T-cell (primary cell): ENCODE results near the gene LCN2. TPM values are rescaled to one million over a fixed set of nuclear protein-coding genes. Genes with fewer than 3 reads are reported as not detected.
A peak's percentile ranks its signal among the peaks of the same experiment; 100 is the strongest.
"Not testable (repeated sequence)": the region's sequence is repeated elsewhere in the genome, so short reads cannot be mapped to it uniquely, and the experiment has no call there.

Source experiments
- ATAC-seq, 4 experiments: fragments of 200-7000 bp in 3 of 4; fragments of 150-1000 bp in 1 of 4; cut with Tn5 transposase; replicated peaks in 1 of 4; 1 replicate in 3 of 4; 2 replicates in 1 of 4; pipeline ENCODE4 v1.10.0; 2021; ENCODE audit warnings: moderate library complexity in 3 of 4, mild to moderate bottlenecking in 2 of 4, moderate number of reproducible peaks in 1 of 4
- CTCF ChIA-PET, 2 donors: fragments of 300-600 bp; sonication (Branson Sonifier 250); formaldehyde crosslinking; loops; one replicate each; lab custom pipeline; 2022; ENCODE audit warnings: antibody characterized with exemption in 2 of 2; lab: Charles Lee
- POLR2A ChIA-PET, 2 donors: fragments of 300-600 bp; sonication (Branson Sonifier 250); formaldehyde crosslinking; loops; one replicate each; lab custom pipeline; 2022; ENCODE audit warnings: antibody characterized with exemption in 2 of 2; lab: Charles Lee
- DNase-seq, 35 experiments: peaks; one replicate each; pipeline versions ENCODE4 v3.0.0 to v3.0.0-alpha.2; 2013 to 2023
- H3K27ac ChIP-seq: one replicate; pipeline ENCODE4 v1.5.1; 2013; ENCODE audit warnings: low read length
- H3K27me3 ChIP-seq, 2 experiments: replicated peaks in 1 of 2; 1 replicate in 1 of 2; 2 replicates in 1 of 2; pipeline versions ENCODE4 v1.6.1 to v1.7.0; 2013; ENCODE audit warnings: low read length in 1 of 2, mixed read lengths in 1 of 2; ENCODE audit not compliant: control insufficient read depth in 2 of 2, insufficient read depth in 2 of 2; ENCODE audit errors: extremely low read depth in 1 of 2
- H3K36me3 ChIP-seq, 2 donors: 1 replicate in 1 of 2; 2 replicates in 1 of 2; pipeline versions ENCODE4 v1.6.1 to v1.7.0; 2013; ENCODE audit warnings: low read length in 1 of 2; ENCODE audit not compliant: control insufficient read depth in 2 of 2, insufficient read depth in 1 of 2; ENCODE audit errors: extremely low read depth in 1 of 2
- H3K4me1 ChIP-seq, 2 experiments: 1 replicate in 1 of 2; 2 replicates in 1 of 2; pipeline versions ENCODE4 v1.6.1 to v1.7.0; 2013; ENCODE audit warnings: low read length in 2 of 2, mixed read lengths in 1 of 2; ENCODE audit not compliant: insufficient read depth in 2 of 2, control insufficient read depth in 1 of 2; ENCODE audit errors: extremely low read depth in 1 of 2
- H3K4me3 ChIP-seq, 2 donors: 1 replicate in 1 of 2; 2 replicates in 1 of 2; pipeline versions ENCODE4 v1.5.1 to v1.7.0; 2013; ENCODE audit warnings: mild to moderate bottlenecking in 2 of 2, low read length in 1 of 2, moderate library complexity in 1 of 2; ENCODE audit not compliant: control insufficient read depth in 1 of 2; ENCODE audit errors: extremely low read depth in 1 of 2
- H3K9me3 ChIP-seq: 2 replicates; pipeline ENCODE4 v1.7.0; 2013
- H3K27ac Mint-ChIP-seq, 2 donors: one replicate each; pipeline ENCODE4 v1.8.0; 2020 to 2021; ENCODE audit warnings: mild to moderate bottlenecking in 2 of 2, mixed read lengths in 2 of 2
- H3K27me3 Mint-ChIP-seq, 2 donors: one replicate each; pipeline ENCODE4 v1.8.0; 2021 to 2022; ENCODE audit warnings: mixed read lengths in 2 of 2
- H3K36me3 Mint-ChIP-seq: one replicate; pipeline ENCODE4 v1.8.0; 2021; ENCODE audit warnings: mixed read lengths
- H3K4me1 Mint-ChIP-seq, 3 donors: one replicate each; pipeline ENCODE4 v1.8.0; 2020 to 2022; ENCODE audit warnings: mixed read lengths in 3 of 3, mild to moderate bottlenecking in 1 of 3
- H3K4me3 Mint-ChIP-seq, 3 donors: one replicate each; pipeline ENCODE4 v1.8.0; 2020 to 2022; ENCODE audit warnings: mild to moderate bottlenecking in 3 of 3, mixed read lengths in 3 of 3, moderate library complexity in 3 of 3
- H3K9me3 Mint-ChIP-seq, 3 donors: one replicate each; pipeline ENCODE4 v1.8.0; 2020 to 2022; ENCODE audit warnings: mixed read lengths in 3 of 3
- WGBS: methylation state at CpG from one replicate; pipeline ENCODE4 v1.1.5; 2013; ENCODE audit warnings: missing lambda C conversion rate; ENCODE audit not compliant: insufficient coverage; 5-methylcytosine and 5-hydroxymethylcytosine counted together
- total RNA-seq, 35 experiments: library from RNA in 6 of 35; stranded (reverse) in 6 of 35; fragments of 120-200 nt in 1 of 35; gene quantifications; one replicate each; pipeline versions ENCODE4 v1.2.1 to v1.2.4 and lab custom pipeline; 2013 to 2026

The LCN2 gene
- total RNA-seq, 5 donors from 2014 or later (not counting 1 experiment from before 2014, with no cell fraction given), result not detected

DNA sequence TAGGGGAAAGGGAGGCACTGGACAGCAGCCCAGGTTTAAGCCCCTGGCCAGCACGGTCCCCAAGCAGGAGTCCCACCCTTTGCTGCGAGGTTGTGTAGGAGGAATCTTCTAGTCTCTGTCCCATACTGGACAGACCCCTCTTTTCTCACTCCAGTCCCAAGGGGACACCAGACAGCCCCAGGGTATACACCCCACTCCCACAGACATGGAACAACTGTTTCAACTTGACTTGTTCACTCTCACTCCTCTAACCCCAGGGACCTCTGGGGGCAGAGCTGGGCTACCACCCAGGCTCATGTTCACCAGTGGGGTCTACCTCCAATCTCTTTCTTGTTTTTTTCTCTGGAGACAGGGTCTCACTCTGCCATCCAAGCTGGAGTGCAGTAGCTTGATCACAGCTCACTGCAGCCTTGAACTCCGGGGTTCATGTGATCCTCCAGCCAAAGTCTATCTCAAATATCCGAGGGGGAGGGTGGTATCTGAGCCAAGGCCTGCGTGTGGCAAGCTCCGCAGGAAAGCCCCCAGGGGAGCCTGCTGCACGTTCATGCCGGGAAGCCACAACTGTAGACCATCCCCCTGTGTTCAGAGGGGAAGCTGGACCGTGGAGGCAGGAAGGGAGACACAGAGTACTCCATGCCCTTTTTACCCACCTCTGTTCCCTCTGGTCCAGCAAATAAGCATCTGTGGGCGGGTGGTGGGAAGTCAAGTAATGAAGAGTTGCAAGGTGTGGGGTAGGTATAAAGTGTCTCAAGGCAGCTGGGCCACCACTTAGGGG, 23.5 kb upstream of the LCN2 start:
- Mint-ChIP-seq H3K36me3 (peaks cover 3% of the 10 kb centered on the region), H3K4me3 (peak overlapping the region; percentile 77 to 95 (median 82)), H3K27ac (peak overlapping the region; percentile 71 to 80), H3K9me3 (no peaks in the 10 kb centered on the region), H3K4me1 (peaks cover 33 to 41% (median 38%) of the 10 kb centered on the region in 3 donors), H3K27me3 (no peaks in the 10 kb centered on the region)
- Histone ChIP-seq H3K9me3 (no peaks in the 10 kb centered on the region), H3K4me1 (peaks cover 11 to 41% of the 10 kb centered on the region in 2 experiments), H3K27me3 (no peaks in the 10 kb centered on the region), H3K36me3 (peaks cover 12 to 32% of the 10 kb centered on the region in 2 donors), H3K4me3 (no peak overlapping the region), H3K27ac (no peak overlapping the region)
- ChIA-PET POLR2A (no interaction called here), CTCF (no interaction called here)
- WGBS, result no CpG with 5 or more reads among the region's 10 CpGs
- ATAC-seq (no peak), DNase-seq (no peak)

DNA sequence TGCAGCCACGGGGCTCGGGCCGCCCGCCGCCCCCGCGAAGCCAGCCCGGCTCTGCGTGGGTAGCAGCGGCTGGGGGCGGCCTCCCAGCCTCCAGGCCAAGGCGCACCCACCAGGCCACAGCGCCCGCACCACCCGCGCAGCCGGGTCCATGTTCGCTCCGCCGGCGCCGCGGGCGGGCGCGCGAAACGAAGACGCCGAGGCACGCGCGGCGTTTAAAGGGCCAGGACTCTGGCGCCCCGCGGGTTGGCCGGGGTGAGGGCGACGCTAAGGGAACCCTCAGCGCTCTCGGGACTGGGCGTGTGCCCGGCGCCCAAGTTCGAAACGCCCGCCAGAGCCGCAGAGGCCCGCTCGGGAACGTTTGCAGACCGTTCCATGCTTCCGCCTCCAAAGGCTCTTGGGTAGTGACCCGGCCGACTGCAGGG, 21.7 kb upstream of the LCN2 start, which contains the start of gene PTGES2:
Gene PTGES2, minus strand, starts transcription at position 162 of the 422 bp plus-strand sequence. Its CDS starts 12 bp downstream, at position 150.
- ChIA-PET CTCF (interaction anchor here in 1 of 2 donors (2.4 kb wide), 1 partner anchor 32 kb away, joined by 8 read pairs; the partner anchor contains the start of gene BBLN), POLR2A (no interaction called here)
- Histone ChIP-seq H3K36me3 (peaks cover 8 to 16% of the 10 kb centered on the region in 2 donors), H3K4me3 (peak within 1 kb of the TSS; percentile 82 to 96), H3K27ac (peak within 1 kb of the TSS; percentile 82), H3K9me3 (no peaks in the 10 kb centered on the region), H3K27me3 (peaks cover 0 to 15% of the 10 kb centered on the region in 2 experiments), H3K4me1 (peaks cover 11 to 41% of the 10 kb centered on the region in 2 experiments)
- Mint-ChIP-seq H3K27ac (peak within 1 kb of the TSS; percentile 98 to 100), H3K4me1 (peaks cover 33 to 41% (median 38%) of the 10 kb centered on the region in 3 donors), H3K9me3 (no peaks in the 10 kb centered on the region), H3K36me3 (peaks cover 3% of the 10 kb centered on the region), H3K4me3 (peak within 1 kb of the TSS; percentile 95 to 96 (median 96)), H3K27me3 (peaks cover 0 to under 1% of the 10 kb centered on the region in 2 donors)
- peak; percentile 72 to 77 (median 74) for ATAC-seq
- peak; percentile 61 to 89 (median 74) for DNase-seq
- under 1% methylated on average over 56 of the region's 56 CpGs for WGBS

GRCh38 chr9:128127990-128128835, 21.0 kb upstream of the LCN2 start:
- under 1% methylated on average over 82 of the region's 82 CpGs for WGBS
- CTCF ChIA-PET, result interaction anchor here in 1 of 2 donors (1.0 to 2.4 kb wide), 5 partner anchors 11 to 36 kb away, joined by 3 to 8 read pairs (median 3); partner anchors contain the start of gene BBLN

DNA sequence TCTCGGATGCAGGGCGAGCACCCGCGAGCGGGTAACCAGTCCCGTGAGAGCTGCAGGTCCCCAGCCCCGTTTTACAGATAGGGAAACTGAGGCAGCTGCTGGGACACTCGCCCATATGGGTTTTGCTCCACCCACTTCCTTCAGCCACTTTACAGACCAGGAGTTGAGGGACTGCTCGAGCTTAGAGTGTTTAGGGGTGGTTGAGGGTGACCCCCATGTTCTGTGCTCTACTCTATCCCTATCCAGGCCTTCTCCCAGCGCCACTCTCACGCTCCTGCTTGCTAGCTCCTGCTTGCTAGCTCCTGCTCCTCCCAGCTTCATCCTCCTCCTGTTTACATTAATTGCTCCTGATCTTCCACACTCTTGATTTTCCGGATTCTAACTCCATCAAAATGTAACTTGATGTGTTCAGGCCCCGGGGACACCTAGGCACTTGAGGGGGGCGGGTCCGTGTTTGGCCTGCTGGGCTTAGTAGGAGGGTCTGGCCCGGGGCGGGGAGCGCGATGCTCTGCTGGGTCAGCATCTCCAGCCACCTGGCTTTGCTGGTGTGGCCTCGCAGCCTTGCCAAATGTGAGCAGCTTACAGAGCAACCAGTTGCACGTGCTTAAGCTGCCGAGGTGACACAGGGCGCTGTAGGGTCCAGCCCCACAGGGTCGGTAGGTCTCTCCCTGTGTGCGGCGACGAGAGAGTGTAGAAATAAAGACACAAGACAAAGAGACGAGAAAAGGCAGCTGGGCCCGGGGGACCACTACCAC, 20.2 kb upstream of the LCN2 start:
- Histone ChIP-seq H3K27me3 (peaks cover 0 to 17% of the 10 kb centered on the region in 2 experiments), H3K9me3 (no peaks in the 10 kb centered on the region), H3K36me3 (peaks cover 0 to 6% of the 10 kb centered on the region in 2 donors), H3K4me3 (peak overlapping the region; percentile 78 to 93), H3K27ac (peak overlapping the region; percentile 82), H3K4me1 (peaks cover 11 to 41% of the 10 kb centered on the region in 2 experiments)
- Mint-ChIP-seq H3K27me3 (peaks cover 0 to 10% of the 10 kb centered on the region in 2 donors), H3K9me3 (no peaks in the 10 kb centered on the region), H3K4me1 (peaks cover 33 to 41% (median 38%) of the 10 kb centered on the region in 3 donors), H3K4me3 (peak overlapping the region; percentile 95 to 96 (median 96)), H3K36me3 (no peaks in the 10 kb centered on the region), H3K27ac (peak overlapping the region; percentile 98 to 100)
- DNase-seq (peak in 1 of 35 experiments; percentile 15), ATAC-seq (no peak)
- ChIA-PET CTCF (interaction anchor here (0.6 to 2.4 kb wide), 6 partner anchors 12 to 292 kb away, joined by 3 to 8 read pairs (median 3); partner anchors contain the start of genes BBLN (in 1 of the 2) and CERCAM (in 1 of the 2)), POLR2A (interaction anchor here in 1 of 2 donors (0.7 kb wide), 1 partner anchor 268 kb away, joined by 3 read pairs; no protein-coding TSS in a partner anchor)
- WGBS, result 64% methylated on average over 27 of the region's 29 CpGs

More at GRCh38 chr9:128127990-128128835, 21.0 kb upstream of the LCN2 start:
- Mint-ChIP-seq H3K4me1 (peaks cover 33 to 41% (median 38%) of the 10 kb centered on the region in 3 donors), H3K36me3 (no peaks in the 10 kb centered on the region), H3K27ac (peak overlapping the region; percentile 98 to 100), H3K9me3 (no peaks in the 10 kb centered on the region), H3K4me3 (peak overlapping the region; percentile 95 to 96 (median 96)), H3K27me3 (peaks cover 0 to 6% of the 10 kb centered on the region in 2 donors)
- ATAC-seq (peak; percentile 80 to 86 (median 84)), DNase-seq (peak; percentile 70 to 92 (median 81))
- Histone ChIP-seq H3K9me3 (no peaks in the 10 kb centered on the region), H3K36me3 (peaks cover 4 to 12% of the 10 kb centered on the region in 2 donors), H3K4me3 (peak overlapping the region; percentile 78 to 96), H3K27me3 (peaks cover 0 to 17% of the 10 kb centered on the region in 2 experiments), H3K27ac (peak overlapping the region; percentile 82), H3K4me1 (peaks cover 11 to 41% of the 10 kb centered on the region in 2 experiments)
- POLR2A ChIA-PET, result interaction anchor here in 1 of 2 donors (0.7 kb wide), 1 partner anchor 267 kb away, joined by 3 read pairs; no protein-coding TSS in a partner anchor

DNA sequence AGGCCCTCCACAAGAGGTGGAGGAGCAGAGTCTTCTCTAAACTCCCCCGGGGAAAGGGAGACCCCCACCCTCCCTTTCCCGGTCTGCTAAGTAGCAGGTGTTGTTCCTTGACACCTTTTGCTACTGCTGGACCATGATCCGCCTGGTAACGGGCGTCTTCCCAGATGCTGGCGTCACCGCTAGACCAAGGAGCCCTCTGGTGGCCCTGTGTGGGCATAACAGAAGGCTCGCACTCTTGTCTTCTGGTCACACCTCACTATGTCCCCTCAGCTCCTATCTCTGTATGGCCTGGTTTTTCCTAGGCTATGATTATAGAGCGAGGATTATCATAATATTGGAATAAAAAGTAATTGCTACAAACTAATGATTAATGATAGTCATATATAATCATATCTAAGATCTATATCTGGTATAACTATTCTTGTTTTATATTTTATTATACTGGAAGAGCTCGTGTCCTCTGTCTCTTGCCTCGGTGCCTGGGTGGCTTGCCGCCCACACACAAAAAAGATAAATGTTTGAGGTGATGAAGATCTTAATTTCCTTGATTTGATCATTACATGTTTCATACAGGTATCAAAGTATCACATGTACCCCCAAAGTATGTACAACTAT, 19.2 kb upstream of the LCN2 start:
- ATAC-seq, POLR2A ChIA-PET, H3K27ac ChIP-seq, H3K36me3 ChIP-seq, H3K9me3 ChIP-seq, H3K9me3 Mint-ChIP-seq, H3K27ac Mint-ChIP-seq, H3K36me3 Mint-ChIP-seq, H3K4me3 ChIP-seq: not testable (repeated sequence)
- peaks cover 28 to 36% (median 34%) of the 10 kb centered on the region in 3 donors for H3K4me1 Mint-ChIP-seq
- H3K27me3 ChIP-seq, result peaks cover 0 to 17% of the 10 kb centered on the region in 2 experiments
- H3K27me3 Mint-ChIP-seq, result peaks cover 0 to 10% of the 10 kb centered on the region in 2 donors
- CTCF ChIA-PET, result interaction anchor here in 1 of 2 donors (0.6 kb wide), 1 partner anchor 291 kb away, joined by 3 read pairs; the partner anchor contains the start of gene CERCAM
- peak overlapping the region; percentile 52 to 95 (median 74) for H3K4me3 Mint-ChIP-seq
- peaks cover 11 to 35% of the 10 kb centered on the region in 2 experiments for H3K4me1 ChIP-seq
- WGBS, result no CpG with 5 or more reads among the region's 12 CpGs
- DNase-seq, result peak in 25 of 35 experiments; percentile 19 to 57 (median 36)
